K562 (cell line): ENCODE data around the gene ASCC3. TPM values are rescaled to one million over a fixed set of nuclear protein-coding genes. Genes with fewer than 3 reads are reported as not detected.
A peak's percentile ranks its signal among the peaks of the same experiment; 100 is the strongest.
"Not testable (repeated sequence)": the region's sequence is repeated elsewhere in the genome, so short reads cannot be mapped to it uniquely, and the experiment has no call there.

Experiments used
- ATAC-seq: fragments of 200-7000 bp; cut with Tn5 transposase; 3 replicates; pipeline ENCODE4 v1.9.1; 2020; ENCODE audit warnings: moderate library complexity
- BruUV-seq: library from RNA; stranded (reverse); fragments of 400-500 nt; replicated peaks from 2 replicates; lab custom pipeline; 2021; lab: Mats Ljungman, UMichigan
- CTCF ChIA-PET: fragments of 300-600 bp; formaldehyde crosslinking; extraction: SDS; loops from one replicate; lab custom pipeline; 2021; ENCODE audit warnings: low intra/inter-chr PET ratio; lab: Yijun Ruan, JAX
- POLR2A ChIA-PET: fragments of 300-600, 350-650 bp; sonication (Branson Sonifier 250); formaldehyde crosslinking; extraction: SDS; loops from one replicate; lab custom pipeline; 2021; ENCODE audit warnings: antibody characterized with exemption, inconsistent platforms; lab: Yijun Ruan, JAX
- DNase-seq, 4 experiments: peaks; one replicate each; pipeline versions ENCODE4 v3.0.0 to v3.0.0-alpha.2; 2011 to 2018; ENCODE audit warnings: low spot score in 3 of 4, mixed read lengths in 3 of 4; ENCODE audit errors: extremely low read depth in 1 of 4
- FAIRE-seq: peaks from 2 replicates; lab custom pipeline; 2011; peaks lifted over from hg19 to GRCh38; lab: Jason Lieb, UNC
- H2AFZ ChIP-seq: 2 replicates; pipeline ENCODE4 v1.6.0; 2011; ENCODE audit warnings: low read depth, low read length, control low read depth, inconsistent platforms
- H3K27ac ChIP-seq: fragments of 200-600 bp; 3 replicates; pipeline ENCODE4 v1.8.0; 2011; ENCODE audit warnings: low read depth, mild to moderate bottlenecking, control low read depth, inconsistent platforms, low read length, moderate library complexity, mixed read lengths; ENCODE audit errors: extremely low read depth
- H3K27me3 ChIP-seq, 2 experiments: fragments of 300-600 bp in 1 of 2; 2 replicates in 1 of 2; 3 replicates in 1 of 2; pipeline versions ENCODE4 v1.6.0 to v1.8.0; 2011; ENCODE audit warnings: inconsistent platforms in 2 of 2, low read length in 2 of 2, mild to moderate bottlenecking in 1 of 2, mixed read lengths in 1 of 2, moderate library complexity in 1 of 2; ENCODE audit not compliant: control insufficient read depth in 2 of 2, insufficient read depth in 2 of 2
- H3K36me3 ChIP-seq: fragments of 300-600 bp; 3 replicates; pipeline ENCODE4 v1.8.0; 2011; ENCODE audit warnings: mild to moderate bottlenecking, low read length, inconsistent platforms; ENCODE audit not compliant: control insufficient read depth, insufficient read depth
- H3K4me1 ChIP-seq, 2 experiments: fragments of 200-600 bp in 1 of 2; replicated peaks in 1 of 2; 2 replicates in 1 of 2; 3 replicates in 1 of 2; pipeline versions ENCODE4 v1.5.1 to v1.8.0; 2011; ENCODE audit warnings: inconsistent platforms in 2 of 2, low read length in 2 of 2, mild to moderate bottlenecking in 1 of 2, mixed read lengths in 1 of 2, moderate library complexity in 1 of 2; ENCODE audit not compliant: control insufficient read depth in 2 of 2, insufficient read depth in 2 of 2
- H3K4me2 ChIP-seq: 2 replicates; pipeline ENCODE4 v1.6.1; 2011; ENCODE audit warnings: low read length, control low read depth, inconsistent platforms, mixed read lengths; ENCODE audit not compliant: insufficient read depth
- H3K4me3 ChIP-seq: fragments of 200-600 bp; sonication (generic), shearing (Covaris generic); 2 replicates; pipeline ENCODE4 v1.5.1; 2016; ENCODE audit warnings: control low read depth, inconsistent platforms
- H3K79me2 ChIP-seq: fragments of 200-600 bp; 3 replicates; pipeline ENCODE4 v1.8.0; 2011; ENCODE audit warnings: low read length, inconsistent platforms; ENCODE audit not compliant: control insufficient read depth, insufficient read depth
- H3K9ac ChIP-seq, 2 experiments: 2 replicates each; pipeline versions ENCODE4 v1.6.0 to v1.6.1; 2011; ENCODE audit warnings: low read depth in 2 of 2, low read length in 2 of 2, control low read depth in 1 of 2, inconsistent platforms in 1 of 2, mild to moderate bottlenecking in 1 of 2, mixed read lengths in 1 of 2; ENCODE audit not compliant: insufficient read depth in 1 of 2
- H3K9me1 ChIP-seq: one replicate; pipeline ENCODE4 v1.6.0; 2011; ENCODE audit warnings: inconsistent platforms, mild to moderate bottlenecking, low read length, moderate library complexity; ENCODE audit not compliant: control insufficient read depth, insufficient read depth
- H3K9me3 ChIP-seq: replicated peaks from 2 replicates; pipeline ENCODE4 v1.5.1; 2011; ENCODE audit warnings: low read depth, low read length, inconsistent platforms; ENCODE audit not compliant: control insufficient read depth, insufficient read depth
- H4K20me1 ChIP-seq: replicated peaks from 2 replicates; pipeline ENCODE4 v1.6.1; 2011; ENCODE audit warnings: low read length, inconsistent platforms, mixed read lengths; ENCODE audit not compliant: control insufficient read depth, insufficient read depth
- TSHZ1 ChIP-seq: fragments of 250-450 bp; sonication (Bioruptor Pico); IDR thresholded peaks from 2 replicates; pipeline ENCODE4 v1.4.0; 2020; ENCODE audit warnings: mild to moderate bottlenecking, moderate library complexity
- WGBS: fragments of 100-300 bp; shearing (Covaris generic); methylation state at CpG from one replicate; pipeline ENCODE4 v1.1.6; 2016; ENCODE audit warnings: low coverage, mixed read lengths; ENCODE audit not compliant: insufficient coverage; ENCODE audit errors: missing lambda C conversion rate; 5-methylcytosine and 5-hydroxymethylcytosine counted together
- in situ Hi-C: fragments of 300-500 bp; cut with MboI; formaldehyde crosslinking; loops from 4 replicates; pipeline ENCODE4 v1.15.0; 2018; ENCODE audit warnings: inconsistent platforms, mixed read lengths
- intact Hi-C: fragments of 100-400 bp; cut with micrococcal nuclease; formaldehyde crosslinking; loops from 2 replicates; pipeline ENCODE4 v1.14.2; 2022
- polyA plus RNA-seq, 8 experiments: library from polyadenylated mRNA; depleted of rRNA in 4 of 8; stranded (reverse) in 5 of 8; unstranded in 3 of 8; fragments of >200 nt; fragmentation: Nextera tagmentation in 2 of 8; fragmentation: Illumina TruSeq in 1 of 8; extraction: Ambion mirVana in 2 of 8; extraction: Trizol in 1 of 8; gene quantifications; 2 replicates each; pipeline versions ENCODE4 v1.2.1 to v1.2.3, GENCODE V29; 2011 to 2014; ENCODE audit warnings: inconsistent platforms in 1 of 8, missing spikeins in 1 of 8
- total RNA-seq, 7 experiments: library from RNA; depleted of rRNA in 6 of 7; stranded (reverse); fragments of >200 nt in 6 of 7; fragmentation: Illumina TruSeq in 2 of 7; extraction: Trizol in 2 of 7; gene quantifications; 2 replicates each; pipeline versions ENCODE4 v1.2.1 to v1.2.3, GENCODE V29; 2011 to 2021; ENCODE audit warnings: low replicate concordance in 1 of 7

Gene ASCC3
- total and polyA plus RNA-seq, 9 of the 15 experiments (the other 6 are each of a cell fraction or from before 2014, with no cell fraction given), result 16.1 to 56.1 (median 33.9) TPM

GRCh38 chr6:100890646-100891045, 9.5 kb upstream of the ASCC3 start:
- ATAC-seq, in situ Hi-C loops, BruUV-seq, H3K9me1 ChIP-seq, H3K9ac ChIP-seq, H3K79me2 ChIP-seq, H3K27ac ChIP-seq, DNase-seq, H3K27me3 ChIP-seq, H3K36me3 ChIP-seq, H3K4me2 ChIP-seq, intact Hi-C loops, CTCF ChIA-PET, H3K4me3 ChIP-seq, FAIRE-seq, H3K4me1 ChIP-seq, H4K20me1 ChIP-seq, H2AFZ ChIP-seq, H3K9me3 ChIP-seq: not testable (repeated sequence)
- POLR2A ChIA-PET, result interaction anchor here (0.6 kb wide), 1 partner anchor 184 kb away, joined by 3 read pairs; no protein-coding TSS in a partner anchor
- WGBS, result 17% methylated on average over 1 of the region's 1 CpG

GRCh38 chr6:100889351-100889750, 8.2 kb upstream of the ASCC3 start:
- TF ChIP-seq TSHZ1 (CRISPR knock-in tag), result no peak
- Histone ChIP-seq H3K9me3 (no peaks in the 10 kb centered on the region), H3K36me3 (no peaks in the 10 kb centered on the region), H3K27ac (no peak overlapping the region), H3K4me2 (no peak overlapping the region), H3K9ac (no peak overlapping the region), H3K4me1 (peaks cover 5 to 7% of the 10 kb centered on the region in 2 experiments; a peak in 4 of 5 replicates), H3K4me3 (no peak overlapping the region), H2AFZ (no peak overlapping the region), H4K20me1 (no peaks in the 10 kb centered on the region), H3K27me3 (no peaks in the 10 kb centered on the region), H3K9me1 (no peaks in the 10 kb centered on the region), H3K79me2 (no peaks in the 10 kb centered on the region)
- WGBS, result 76% methylated on average over 13 of the region's 13 CpGs
- in situ Hi-C loops, result no loop called here
- peak; percentile 33; the same call in 2 of the 3 replicates for ATAC-seq
- no peak for DNase-seq
- no peak for FAIRE-seq
- POLR2A ChIA-PET, result no interaction called here
- intact Hi-C loops, result no loop called here
- CTCF ChIA-PET, result no interaction called here
- no TSS peak for BruUV-seq
